Neural crest cell (in vitro differentiated cells): Measurements from ENCODE around the gene TERT. TPM values are rescaled to one million over a fixed set of nuclear protein-coding genes. Genes with fewer than 3 reads are reported as not detected.

Source experiments
- DNase-seq: peaks from one replicate; pipeline ENCODE4 v3.0.0; 2021; ENCODE audit warnings: low read depth, mixed read lengths, low spot score
- H3K27ac Mint-ChIP-seq: one replicate; pipeline ENCODE4 v1.8.0; 2021; ENCODE audit warnings: mild to moderate bottlenecking, mixed read lengths; ENCODE audit not compliant: unreplicated experiment
- H3K27me3 Mint-ChIP-seq: 2 replicates; pipeline ENCODE4 v1.8.0; 2021; ENCODE audit warnings: low read depth, mild to moderate bottlenecking, mixed read lengths
- H3K36me3 Mint-ChIP-seq: 2 replicates; pipeline ENCODE4 v1.8.0; 2021; ENCODE audit warnings: low read depth, mild to moderate bottlenecking, mixed read lengths
- H3K4me1 Mint-ChIP-seq: 2 replicates; pipeline ENCODE4 v1.8.0; 2021; ENCODE audit warnings: mixed read lengths
- H3K4me3 Mint-ChIP-seq: one replicate; pipeline ENCODE4 v1.8.0; 2021; ENCODE audit warnings: mild to moderate bottlenecking, mixed read lengths
- H3K9me3 Mint-ChIP-seq: 2 replicates; pipeline ENCODE4 v1.8.0; 2021; ENCODE audit warnings: mixed read lengths
- CTCF ChIP-seq: fragments of 200-600 bp; sonication (generic); conservative IDR thresholded peaks from 2 replicates; pipeline ENCODE4 v1.5.0; 2021; ENCODE audit warnings: antibody characterized with exemption, mild to moderate bottlenecking
- total RNA-seq: library from RNA; stranded (reverse); gene quantifications from 2 replicates; pipeline ENCODE4 v1.2.1, GENCODE V29; 2021

Gene TERT
- total RNA-seq, 1 donor from 2014 or later: 5.6 TPM

GRCh38 chr5:1311439-1312055, 16.7 kb upstream of the TERT start:
- no peak for TF ChIP-seq CTCF
- Mint-ChIP-seq H3K4me3 (no peak overlapping the region), H3K9me3 (peaks cover 10% of the 10 kb centered on the region), H3K36me3 (peaks cover 5% of the 10 kb centered on the region), H3K27me3 (peaks cover 12% of the 10 kb centered on the region), H3K27ac (no peak overlapping the region), H3K4me1 (no peaks in the 10 kb centered on the region)
- DNase-seq: no peak

- no peak for TF ChIP-seq CTCF
- Mint-ChIP-seq H3K36me3 (peaks cover 5% of the 10 kb centered on the region), H3K4me3 (no peak overlapping the region), H3K9me3 (peaks cover 10% of the 10 kb centered on the region), H3K4me1 (no peaks in the 10 kb centered on the region), H3K27ac (no peak overlapping the region), H3K27me3 (peaks cover 20% of the 10 kb centered on the region)
- no peak for DNase-seq
Measured at GRCh38 chr5:1310118-1310517, 15.2 kb upstream of the TERT start.

- no peaks in the 10 kb centered on the region for H3K4me1 Mint-ChIP-seq
- H3K9me3 Mint-ChIP-seq: no peaks in the 10 kb centered on the region
- no peak for TF ChIP-seq CTCF
- no peak for DNase-seq
- H3K27ac Mint-ChIP-seq: no peak overlapping the region
- H3K4me3 Mint-ChIP-seq: no peak overlapping the region
- peaks cover 52% of the 10 kb centered on the region for H3K27me3 Mint-ChIP-seq
- H3K36me3 Mint-ChIP-seq: no peaks in the 10 kb centered on the region
Measured at GRCh38 chr5:1304033-1304432, 9.2 kb upstream of the TERT start.

- no peak for DNase-seq
- Mint-ChIP-seq H3K4me1 (no peaks in the 10 kb centered on the region), H3K27me3 (peaks cover 59% of the 10 kb centered on the region), H3K4me3 (no peak overlapping the region), H3K27ac (no peak overlapping the region), H3K36me3 (no peaks in the 10 kb centered on the region), H3K9me3 (no peaks in the 10 kb centered on the region)
- TF ChIP-seq CTCF: no peak
Measured at GRCh38 chr5:1302258-1302657, 7.4 kb upstream of the TERT start.

- no peak for DNase-seq
- H3K9me3 Mint-ChIP-seq: no peaks in the 10 kb centered on the region
- H3K27ac Mint-ChIP-seq: no peak overlapping the region
- peaks cover 65% of the 10 kb centered on the region for H3K27me3 Mint-ChIP-seq
- H3K4me1 Mint-ChIP-seq: no peaks in the 10 kb centered on the region
- no peak for TF ChIP-seq CTCF
- H3K36me3 Mint-ChIP-seq: no peaks in the 10 kb centered on the region
- no peak overlapping the region for H3K4me3 Mint-ChIP-seq
Measured at GRCh38 chr5:1300581-1301083, 5.8 kb upstream of the TERT start.
